NCI-H774 (cell line): ENCODE measurements around the gene UMPS.
"Not testable (repeated sequence)": the region's sequence is repeated elsewhere in the genome, so short reads cannot be mapped to it uniquely, and the experiment has no call there.

ENCODE experiments used
- DNase-seq: peaks from one replicate; lab custom pipeline; 2025; lab: John Stamatoyannopoulos, UW

The UMPS gene

GRCh38 chr3:124780356-124780755 is 50.1 kb downstream of the UMPS start:
- DNase-seq: no peak

- DNase-seq: no peak
Measured at GRCh38 chr3:124780761-124781475, 50.7 kb downstream of the UMPS start.

- no peak for DNase-seq
Measured at GRCh38 chr3:124781476-124782376, 51.5 kb downstream of the UMPS start.

DNA sequence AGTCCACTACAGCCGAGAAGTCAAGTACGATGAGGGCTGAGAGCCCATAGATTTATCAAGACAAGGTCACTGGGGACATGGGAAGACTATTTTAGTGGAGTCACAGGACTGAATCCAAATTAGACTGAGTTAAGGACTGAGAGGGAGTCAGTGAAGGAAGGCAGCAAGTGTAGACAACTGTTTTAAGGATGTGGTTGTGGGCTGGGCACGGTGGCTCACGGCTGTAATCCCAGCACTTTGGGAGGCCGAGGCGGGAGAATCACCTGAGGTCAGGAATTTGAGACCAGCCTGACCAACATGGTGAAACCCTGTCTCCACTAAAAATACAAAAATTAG is 52.1 kb downstream of the UMPS start:
- DNase-seq: not testable (repeated sequence)

DNA sequence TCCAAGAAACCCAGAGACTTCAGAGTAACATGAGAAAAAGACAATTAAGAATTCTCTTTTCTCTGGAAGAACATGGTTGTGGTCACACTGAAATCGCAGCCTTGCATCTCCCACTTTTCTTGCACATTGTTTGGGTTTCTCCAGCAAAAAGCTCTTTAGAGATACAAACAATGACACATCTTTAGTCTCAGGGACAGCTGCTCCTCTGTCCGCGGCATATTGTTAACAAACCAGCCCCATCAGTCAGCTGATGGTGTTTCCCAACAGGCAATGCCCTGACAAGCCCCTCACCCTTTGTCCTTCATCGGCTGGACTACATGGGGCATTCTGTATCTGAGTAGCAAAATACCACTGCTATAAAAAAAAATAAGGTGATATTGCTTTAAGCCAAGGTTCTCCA is 53.4 kb downstream of the UMPS start:
- no peak for DNase-seq

- DNase-seq: no peak
Measured at GRCh38 chr3:124784686-124785382, 54.6 kb downstream of the UMPS start.

DNA sequence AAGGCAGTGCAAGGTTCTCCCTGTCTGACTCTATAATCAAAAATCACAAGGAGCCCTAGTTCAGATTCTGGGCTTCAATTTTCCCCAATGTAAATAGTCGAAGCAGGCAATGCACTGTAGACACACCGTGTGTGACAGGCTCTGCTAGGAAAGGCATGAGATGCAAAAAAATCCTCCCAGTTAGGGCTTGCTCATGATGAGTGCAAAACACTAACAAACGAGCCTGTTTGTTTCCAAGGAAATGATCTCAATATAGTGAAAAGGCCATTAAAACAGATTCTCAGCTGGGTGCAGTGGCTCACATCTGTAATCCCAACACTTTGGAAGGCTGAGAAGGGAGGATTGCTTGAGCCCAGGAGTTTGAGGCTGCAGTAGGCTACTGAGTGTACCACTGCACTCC is 55.7 kb downstream of the UMPS start:
- DNase-seq: no peak

DNA sequence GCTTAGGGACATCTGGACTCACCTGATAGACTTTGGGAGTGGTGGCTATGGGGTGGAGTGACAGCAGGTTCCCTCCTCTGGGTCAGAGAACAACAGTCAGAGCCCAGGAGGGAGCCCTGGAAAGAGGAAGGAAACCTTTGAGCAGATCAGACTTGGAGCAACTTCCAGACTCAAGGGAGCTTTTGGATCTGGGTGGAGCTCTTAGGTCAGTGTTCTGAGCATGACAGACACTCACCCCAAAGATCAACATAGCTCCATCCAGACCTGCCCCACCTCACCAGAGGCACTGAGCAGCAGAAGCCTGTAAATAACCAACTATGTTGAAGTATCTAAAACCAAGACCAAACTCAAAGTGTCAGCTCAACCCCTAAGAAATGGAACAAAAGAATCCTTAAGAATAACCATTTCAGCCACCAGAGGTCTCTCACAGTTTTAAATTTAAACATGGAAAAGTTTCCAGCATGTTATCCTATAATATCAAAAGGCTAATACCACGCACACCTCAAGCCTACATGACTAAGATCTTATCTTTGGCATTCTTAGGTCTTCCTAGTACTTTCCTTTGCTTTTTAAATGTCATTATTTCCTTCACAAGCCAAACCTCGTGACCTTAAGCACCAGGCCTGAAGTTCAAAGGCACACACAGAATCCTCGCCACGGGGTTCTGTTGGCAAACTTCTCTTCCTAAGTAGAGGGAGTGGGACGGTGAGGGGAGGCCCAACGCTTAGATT is 56.4 kb downstream of the UMPS start:
- DNase-seq: no peak

GRCh38 chr3:124787476-124788195 is 57.4 kb downstream of the UMPS start:
- DNase-seq: no peak

- DNase-seq: no peak
Measured at GRCh38 chr3:124788254-124788745, 58.0 kb downstream of the UMPS start.

- not testable (repeated sequence) for DNase-seq
Measured at GRCh38 chr3:124789103-124789502, 58.9 kb downstream of the UMPS start.

DNA sequence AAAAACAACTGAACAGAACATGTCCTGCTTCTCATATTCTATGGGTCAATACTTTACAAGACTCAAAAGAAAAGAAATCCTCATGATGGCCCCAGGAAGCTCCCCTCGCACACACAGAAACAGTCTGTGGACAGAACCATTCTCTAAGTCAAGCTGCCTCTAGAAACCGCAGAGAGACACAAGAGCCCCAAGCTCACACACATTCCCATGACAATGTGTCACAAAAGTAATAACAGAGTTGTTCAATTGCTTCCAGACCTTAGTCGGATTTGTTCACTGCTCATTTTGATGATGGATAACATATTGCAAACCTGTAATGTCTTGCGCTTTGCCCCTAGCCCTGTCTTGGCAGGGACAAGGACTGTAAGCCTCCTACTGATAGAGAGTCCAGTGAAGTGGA is 60.9 kb downstream of the UMPS start:
- DNase-seq: no peak

DNA sequence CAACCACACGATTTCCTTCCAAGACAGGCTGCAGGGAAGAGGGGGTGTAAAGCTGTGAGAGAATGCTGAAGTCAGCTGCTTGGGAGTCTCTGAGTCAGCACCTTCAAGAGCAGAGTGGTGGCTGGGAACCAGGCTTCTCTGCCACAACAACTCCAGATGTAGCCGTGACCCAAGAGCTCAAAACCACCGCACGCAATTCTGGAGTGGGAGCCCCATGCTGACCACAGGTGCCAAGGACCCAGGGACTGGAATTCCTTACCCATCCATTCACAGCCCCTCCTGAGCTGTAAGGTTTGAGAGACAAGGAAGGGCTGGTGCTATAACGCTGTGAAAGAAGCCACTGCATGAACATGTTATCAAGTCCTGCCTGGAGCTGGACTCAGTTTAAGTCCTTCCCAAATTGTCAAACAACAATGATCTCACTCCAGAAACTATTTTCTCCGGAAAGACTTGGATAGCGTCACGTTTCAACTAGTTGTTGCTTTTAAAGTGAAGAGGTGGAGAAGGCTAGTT is 61.4 kb downstream of the UMPS start:
- DNase-seq: no peak

DNA sequence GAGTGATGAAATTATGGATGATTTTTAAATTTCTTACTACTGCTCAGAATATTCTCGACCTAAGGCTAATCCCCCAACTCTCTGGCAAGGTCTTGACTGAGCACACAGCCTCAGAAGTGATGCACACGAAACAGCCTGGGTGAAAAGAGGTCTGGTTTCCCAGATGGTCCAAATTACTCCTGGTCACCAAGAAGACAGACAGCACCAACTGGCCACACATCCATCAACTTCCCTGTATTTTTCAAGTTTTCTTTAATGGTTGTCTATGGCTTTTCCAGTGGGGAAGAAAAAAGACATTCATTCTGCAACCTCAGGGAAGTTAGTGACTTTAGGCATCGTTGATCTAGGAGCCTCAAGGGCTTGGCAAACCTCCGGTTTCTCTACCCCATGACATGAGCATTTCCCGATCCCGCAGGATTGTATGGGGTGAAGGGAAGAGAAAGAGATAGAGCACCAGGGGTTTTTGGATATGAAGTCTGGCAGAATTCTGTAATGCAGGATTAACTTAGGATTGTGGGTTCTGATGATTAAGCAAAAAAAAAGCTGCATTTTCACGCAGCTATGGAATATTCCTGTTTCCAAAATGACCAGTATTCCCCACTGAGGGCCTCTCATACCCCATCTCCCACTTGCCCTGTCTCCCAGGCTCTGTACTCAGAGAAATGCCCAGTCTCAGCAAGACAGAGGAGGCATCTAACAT is 62.2 kb downstream of the UMPS start:
- no peak for DNase-seq

- DNase-seq: no peak
Measured at GRCh38 chr3:124793054-124793739, 62.9 kb downstream of the UMPS start.

DNA sequence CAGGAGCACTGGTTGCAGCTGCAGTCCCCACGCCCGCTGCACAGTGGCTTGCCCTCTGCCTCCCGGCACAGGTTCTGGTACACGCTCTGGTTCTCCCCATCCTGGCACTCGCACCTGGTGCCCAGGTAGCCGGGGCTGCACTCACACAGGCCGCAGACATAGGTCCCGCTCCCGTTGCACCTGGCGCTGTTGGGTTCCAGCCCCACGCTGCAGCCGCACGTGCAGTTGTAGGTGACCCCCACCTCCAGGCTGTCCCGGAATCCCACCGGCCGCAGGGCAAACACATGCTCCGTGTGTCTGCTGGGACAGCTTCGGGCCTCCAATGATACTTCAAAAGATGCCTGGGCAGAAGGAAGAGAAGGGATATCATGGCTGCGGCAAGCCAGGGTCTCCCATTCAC is 66.2 kb downstream of the UMPS start:
- DNase-seq: no peak

GRCh38 chr3:124797426-124797945 is 67.2 kb downstream of the UMPS start:
- DNase-seq: no peak
